GM23248 (cell line): ENCODE results near the gene WASHC2C.
"Not testable (repeated sequence)": the region's sequence is repeated elsewhere in the genome, so short reads cannot be mapped to it uniquely, and the experiment has no call there.

Experiments used
- EZH2 ChIP-seq: fragments of 200-600 bp; sonication (generic); IDR thresholded peaks from 2 replicates; pipeline ENCODE4 v1.6.1; 2018; ENCODE audit warnings: antibody characterized with exemption, mild to moderate bottlenecking; ENCODE audit not compliant: insufficient read depth, poor library complexity, severe bottlenecking
- EZH2phosphoT487 ChIP-seq: fragments of 200-600 bp; sonication (generic); IDR thresholded peaks from 2 replicates; pipeline ENCODE4 v1.6.1; 2018; ENCODE audit warnings: antibody characterized with exemption, moderate library complexity, mild to moderate bottlenecking, low read depth; ENCODE audit not compliant: insufficient read depth

DNA sequence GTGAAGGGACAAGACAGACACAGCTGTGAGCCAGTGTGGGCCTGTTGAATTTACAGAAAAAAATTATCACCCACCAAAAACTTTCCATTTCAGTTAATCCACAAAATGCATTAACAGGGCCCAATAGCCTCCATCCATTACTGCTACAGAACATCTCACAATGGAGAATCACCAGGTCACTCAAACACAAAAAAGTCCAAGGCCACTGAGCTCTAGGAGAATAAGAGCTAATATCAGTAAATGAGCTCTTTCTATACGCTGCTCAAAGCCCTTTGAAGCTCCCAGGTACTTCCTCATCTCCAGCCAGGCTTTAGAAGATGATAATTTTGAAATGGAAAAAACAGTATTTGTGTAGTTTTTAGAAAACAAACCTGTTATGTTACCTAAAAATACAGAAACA is 9.4 kb upstream of the WASHC2C start:
- not testable (repeated sequence) for TF ChIP-seq EZH2, EZH2phosphoT487
